ENCODE measurements around the gene C16orf95. TPM values are rescaled to one million over a fixed set of nuclear protein-coding genes. Genes with fewer than 3 reads are reported as not detected.

C16orf95 gene, protein sequence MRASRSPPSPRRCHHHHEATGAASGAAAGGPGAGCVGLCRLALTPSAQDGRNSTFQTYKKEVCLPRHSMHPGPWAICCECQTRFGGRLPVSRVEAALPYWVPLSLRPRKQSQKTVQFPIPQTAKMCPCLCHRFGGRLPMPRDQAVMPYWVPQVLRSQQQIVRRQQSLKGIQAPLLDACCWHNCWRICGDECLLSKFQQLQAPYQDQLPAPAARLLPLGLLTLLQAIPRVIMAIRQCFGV
- 4.2 to 6.4 TPM (median 5.8 TPM) in 5 replicates for total RNA-seq (2022; extraction: Qiagen RNA extraction; ENCODE audit: low read depth)

GRCh38 chr16:87316923-87317749 lies at the start of gene C16orf95:
Gene C16orf95, minus strand, starts transcription at chr16:87317392. Its CDS starts 150 bp downstream, at chr16:87317242.

Other genes with a start within 250 kb of the C16orf95 start
- gene FBXO31, start 66.4 kb upstream of the C16orf95 start, total RNA-seq (2022; extraction: Qiagen RNA extraction; ENCODE audit: low read depth), result 16.8 to 27.2 TPM (median 23.9 TPM) in 5 replicates
- 71.7 to 115 TPM (median 78.5 TPM) in 5 replicates for gene MAP1LC3B, start 74.9 kb upstream of the C16orf95 start, total RNA-seq (2022; extraction: Qiagen RNA extraction; ENCODE audit: low read depth)
- gene ZCCHC14, start 175.6 kb upstream of the C16orf95 start, total RNA-seq (2022; extraction: Qiagen RNA extraction; ENCODE audit: low read depth), result 5.2 to 9.6 TPM (median 9.3 TPM) in 5 replicates

Measured in A549 treated with ZK216348 at 1 μM for 4 hours (cell line).